ENCODE measurements around the gene TMEM87B. TPM values are rescaled to one million over a fixed set of nuclear protein-coding genes. Genes with fewer than 3 reads are reported as not detected.

Gene TMEM87B
- total RNA-seq, 4 donors from 2014 or later = 11.9 to 20.1 (median 18.2) TPM

GRCh38 chr2:112087346-112088020 lies 32.4 kb downstream of the TMEM87B start:
- 89 to 96% methylated on average over 9 of the region's 9 CpGs for WGBS, 2 donors
- TF ChIP-seq POLR2A (IDR thresholded peaks at IDR 0.05) = no peak
- Histone ChIP-seq H3K4me3 (no peak overlapping the region), H3K27me3 (no peaks in the 10 kb centered on the region), H3K4me1 (peaks cover 0 to 10% (median 2%) of the 10 kb centered on the region in 4 donors), H3K27ac (no peak overlapping the region), H3K9me3 (no peaks in the 10 kb centered on the region), H3K36me3 (peaks cover 0 to 84% (median 19%) of the 10 kb centered on the region in 3 donors)
- DNase-seq (ENCODE audit: low spot score in 2 of 2) = no peak

- peaks cover 0 to 71% (median 19%) of the 10 kb centered on the region in 3 donors for H3K36me3 ChIP-seq
- WGBS, 2 donors = 84 to 87% methylated on average over 5 of the region's 5 CpGs
- no peak for TF ChIP-seq EP300 (IDR thresholded peaks at IDR 0.05)
- no peak for TF ChIP-seq POLR2A (IDR thresholded peaks at IDR 0.05)
- no peak for TF ChIP-seq CTCF (IDR thresholded peaks at IDR 0.05)
These were observed 34.3 kb downstream of the TMEM87B start for GRCh38 chr2:112089375-112089774.

GRCh38 chr2:112092286-112093041 lies 37.4 kb downstream of the TMEM87B start:
- no peaks in the 10 kb centered on the region for H3K4me1 ChIP-seq
- TF ChIP-seq POLR2A (IDR thresholded peaks at IDR 0.05) (no peak), EP300 (IDR thresholded peaks at IDR 0.05) (no peak), CTCF (IDR thresholded peaks at IDR 0.05) (no peak)
- H3K27ac ChIP-seq = no peak overlapping the region
- no peak for DNase-seq (ENCODE audit: low spot score in 2 of 2)
- H3K9me3 ChIP-seq = no peaks in the 10 kb centered on the region
- WGBS, 2 donors = 79 to 80% methylated on average over 6 of the region's 6 CpGs
- H3K27me3 ChIP-seq = no peaks in the 10 kb centered on the region
- H3K36me3 ChIP-seq = peaks cover 0 to 60% (median 7%) of the 10 kb centered on the region in 3 donors
- H3K4me3 ChIP-seq = no peak overlapping the region

More at GRCh38 chr2:112089375-112089774, 34.3 kb downstream of the TMEM87B start:
- peaks cover 0 to 10% (median 2%) of the 10 kb centered on the region in 4 donors for H3K4me1 ChIP-seq
- DNase-seq (ENCODE audit: low spot score in 2 of 2) = no peak
- no peak overlapping the region for H3K27ac ChIP-seq
- H3K4me3 ChIP-seq = no peak overlapping the region
- H3K9me3 ChIP-seq = no peaks in the 10 kb centered on the region
- H3K27me3 ChIP-seq = no peaks in the 10 kb centered on the region

- DNase-seq (ENCODE audit: low spot score in 2 of 2) = no peak
- Histone ChIP-seq H3K36me3 (peaks cover 0 to 55% (median 3%) of the 10 kb centered on the region in 3 donors), H3K9me3 (no peaks in the 10 kb centered on the region), H3K27me3 (no peaks in the 10 kb centered on the region), H3K4me1 (no peaks in the 10 kb centered on the region), H3K27ac (no peak overlapping the region), H3K4me3 (no peak overlapping the region)
- TF ChIP-seq POLR2A (IDR thresholded peaks at IDR 0.05) (no peak), CTCF (IDR thresholded peaks at IDR 0.05) (no peak), EP300 (IDR thresholded peaks at IDR 0.05) (no peak)
- 73 to 77% methylated on average over 1 of the region's 1 CpG for WGBS, 2 donors
These were observed 38.1 kb downstream of the TMEM87B start for GRCh38 chr2:112093216-112093615.

GRCh38 chr2:112095681-112096080 lies 40.6 kb downstream of the TMEM87B start:
- H3K27ac ChIP-seq = no peak overlapping the region
- no peaks in the 10 kb centered on the region for H3K9me3 ChIP-seq
- 81 to 93% methylated on average over 1 of the region's 1 CpG for WGBS, 2 donors
- H3K4me1 ChIP-seq = no peaks in the 10 kb centered on the region
- H3K27me3 ChIP-seq = no peaks in the 10 kb centered on the region
- peaks cover 0 to 53% (median 9%) of the 10 kb centered on the region in 3 donors for H3K36me3 ChIP-seq
- no peak for DNase-seq (ENCODE audit: low spot score in 2 of 2)
- no peak overlapping the region for H3K4me3 ChIP-seq
- TF ChIP-seq EP300 (IDR thresholded peaks at IDR 0.05) = no peak
- no peak for TF ChIP-seq POLR2A (IDR thresholded peaks at IDR 0.05)
- TF ChIP-seq CTCF (IDR thresholded peaks at IDR 0.05) = no peak

Data from tibial nerve (tissue), 4 donors.